Right lobe of liver (tissue), 6 donors: ENCODE data around the gene RNF32. TPM values are rescaled to one million over a fixed set of nuclear protein-coding genes. Genes with fewer than 3 reads are reported as not detected.

Experiments
- ATAC-seq, 4 donors: fragments of 200-7000 bp; cut with Tn5 transposase; one replicate each; pipeline ENCODE4 v1.9.1; 2020; ENCODE audit warnings: mild to moderate bottlenecking in 4 of 4, moderate library complexity in 4 of 4
- DNase-seq, 3 donors: peaks; one replicate each; pipeline ENCODE4 v3.0.0-alpha.2; 2020
- H3K27ac ChIP-seq, 3 donors: fragments of 200-600 bp; one replicate each; pipeline ENCODE4 v1.8.0; 2022
- H3K27me3 ChIP-seq, 2 donors: fragments of 200-600 bp; one replicate each; pipeline ENCODE4 v1.8.0; 2022
- H3K36me3 ChIP-seq, 4 donors: fragments of 200-600 bp; sonication (generic) in 1 of 4; one replicate each; pipeline versions ENCODE4 v1.5.1 to v1.8.0; 2017 to 2022; ENCODE audit warnings: control low read depth in 1 of 4
- H3K4me1 ChIP-seq, 4 donors: fragments of 200-600 bp; sonication (generic) in 1 of 4; one replicate each; pipeline versions ENCODE4 v1.5.1 to v1.8.0; 2017 to 2022; ENCODE audit warnings: control low read depth in 1 of 4
- H3K4me3 ChIP-seq, 3 donors: fragments of 200-600 bp; one replicate each; pipeline ENCODE4 v1.8.0; 2022
- H3K9me3 ChIP-seq, 4 donors: fragments of 200-600 bp; sonication (generic) in 1 of 4; one replicate each; pipeline versions ENCODE4 v1.5.1 to v1.8.0; 2017 to 2022; ENCODE audit warnings: control low read depth in 1 of 4
- POLR2A ChIP-seq: fragments of 450-650 bp; IDR thresholded peaks from one replicate; pipeline ENCODE4 v1.6.1; 2017; ENCODE audit warnings: antibody characterized with exemption, mild to moderate bottlenecking
- WGBS: methylation state at CpG from one replicate; pipeline ENCODE4 v1.1.6; 2018; ENCODE audit warnings: low coverage, low lambda C conversion rate; ENCODE audit not compliant: insufficient coverage; ENCODE audit errors: missing lambda C conversion rate; 5-methylcytosine and 5-hydroxymethylcytosine counted together
- intact Hi-C, 2 donors: fragments of 100-400 bp; cut with DNase I; formaldehyde crosslinking; loops; one replicate each; pipeline versions ENCODE4 v1.11.2 to v1.14.1; 2022
- total RNA-seq, 6 experiments: library from RNA; depleted of rRNA in 2 of 6; stranded (reverse); fragments of >200 nt in 2 of 6; fragmentation: NEBNext Ultra II Directional in 3 of 6; extraction: Animal tissue kit (Norgen Biotek cat#: 25700) in 3 of 6; gene quantifications; one replicate each; pipeline versions ENCODE4 v1.1.0 to v1.2.4, GENCODE V29; 2016 to 2023
- TF ChIP-seq, protein P1 (sequence below), 4 donors: fragments of 200-600 bp in 3 of 4; fragments of 450-650 bp in 1 of 4; IDR thresholded peaks; one replicate each; pipeline versions ENCODE4 v1.5.1 to v1.8.0; 2016 to 2022; ENCODE audit warnings: antibody characterized with exemption in 4 of 4, mild to moderate bottlenecking in 2 of 4
- donor health status: DM: no; HTN: yes; CAD: no.
- donor health status: DM: no; HTN: no; CAD: no.
- donor health status: DM: no; HTN: no; CAD: no.
- donor health status: DM: no; HTN: yes; CAD: no.
- donor health status: DM: no; HTN: yes; CAD: no.

The RNF32 gene
- total RNA-seq, 6 experiments from 2014 or later: 0.23 to 0.84 (median 0.66) TPM; not detected in 1

DNA sequence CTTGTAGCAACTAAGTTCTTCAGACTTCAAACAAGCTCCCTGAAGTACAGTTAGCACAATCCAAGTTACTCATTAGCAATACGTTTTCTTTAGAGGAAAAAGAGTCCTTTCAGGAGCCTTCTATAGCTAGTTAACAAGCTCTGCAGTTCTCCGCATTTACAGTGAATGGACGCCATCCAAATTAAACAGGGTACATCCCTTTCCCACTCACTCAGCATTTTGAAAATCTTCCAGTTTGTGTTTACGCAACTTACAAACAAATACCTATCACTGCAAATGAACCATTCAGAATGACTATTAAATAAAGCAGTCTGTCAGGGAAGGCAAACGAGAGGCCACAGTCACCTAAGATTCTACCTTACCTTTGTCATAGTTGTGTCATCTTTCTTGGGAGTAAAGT is 84.5 kb downstream of the RNF32 start:
- Histone ChIP-seq H3K36me3 (no peaks in the 10 kb centered on the region), H3K4me1 (peaks cover 0 to 14% (median 0%) of the 10 kb centered on the region in 4 donors), H3K9me3 (no peaks in the 10 kb centered on the region), H3K27me3 (no peaks in the 10 kb centered on the region), H3K27ac (peak overlapping the region in 2 of 3 donors; percentile 14 to 32), H3K4me3 (no peak overlapping the region)
- 17% methylated on average over 5 of the region's 5 CpGs for WGBS
- TF ChIP-seq, protein P1, sequence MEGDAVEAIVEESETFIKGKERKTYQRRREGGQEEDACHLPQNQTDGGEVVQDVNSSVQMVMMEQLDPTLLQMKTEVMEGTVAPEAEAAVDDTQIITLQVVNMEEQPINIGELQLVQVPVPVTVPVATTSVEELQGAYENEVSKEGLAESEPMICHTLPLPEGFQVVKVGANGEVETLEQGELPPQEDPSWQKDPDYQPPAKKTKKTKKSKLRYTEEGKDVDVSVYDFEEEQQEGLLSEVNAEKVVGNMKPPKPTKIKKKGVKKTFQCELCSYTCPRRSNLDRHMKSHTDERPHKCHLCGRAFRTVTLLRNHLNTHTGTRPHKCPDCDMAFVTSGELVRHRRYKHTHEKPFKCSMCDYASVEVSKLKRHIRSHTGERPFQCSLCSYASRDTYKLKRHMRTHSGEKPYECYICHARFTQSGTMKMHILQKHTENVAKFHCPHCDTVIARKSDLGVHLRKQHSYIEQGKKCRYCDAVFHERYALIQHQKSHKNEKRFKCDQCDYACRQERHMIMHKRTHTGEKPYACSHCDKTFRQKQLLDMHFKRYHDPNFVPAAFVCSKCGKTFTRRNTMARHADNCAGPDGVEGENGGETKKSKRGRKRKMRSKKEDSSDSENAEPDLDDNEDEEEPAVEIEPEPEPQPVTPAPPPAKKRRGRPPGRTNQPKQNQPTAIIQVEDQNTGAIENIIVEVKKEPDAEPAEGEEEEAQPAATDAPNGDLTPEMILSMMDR (IDR thresholded peaks at IDR 0.05): no peak
- TF ChIP-seq POLR2A: no peak
- ATAC-seq: peak; percentile 96 to 98 (median 98)
- intact Hi-C loops: no loop called here
- DNase-seq: peak in 1 of 3 donors; percentile 58

DNA sequence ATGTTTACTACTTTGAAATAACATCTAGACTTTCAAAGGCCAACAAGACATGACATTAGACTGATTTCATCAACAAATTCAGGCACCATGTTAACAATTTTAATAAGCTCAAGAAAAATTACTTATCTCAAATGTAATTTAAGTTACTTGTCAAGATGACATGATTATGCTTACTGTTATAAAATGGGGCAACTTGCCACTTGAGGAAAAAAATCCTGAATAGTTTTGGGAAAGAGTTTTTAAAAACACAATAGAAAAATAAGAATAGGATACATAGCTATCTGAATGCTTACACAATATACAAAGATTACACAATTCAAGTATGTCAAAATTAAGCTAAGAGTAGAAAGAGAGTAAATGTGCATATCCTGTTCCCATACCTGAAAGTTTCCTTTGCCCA is 85.4 kb downstream of the RNF32 start:
- intact Hi-C loops: no loop called here
- H3K27me3 ChIP-seq: no peaks in the 10 kb centered on the region
- ATAC-seq: peak in 1 of 4 donors; percentile 40

More for the DNA sequence above, 85.4 kb downstream of the RNF32 start:
- no peaks in the 10 kb centered on the region for H3K36me3 ChIP-seq
- DNase-seq: no peak
- H3K4me3 ChIP-seq: no peak overlapping the region
- no peak overlapping the region for H3K27ac ChIP-seq
- H3K4me1 ChIP-seq: peaks cover 0 to 18% (median 0%) of the 10 kb centered on the region in 4 donors
- TF ChIP-seq, protein P1 (IDR thresholded peaks at IDR 0.05): no peak
- no peak for TF ChIP-seq POLR2A
- no peaks in the 10 kb centered on the region for H3K9me3 ChIP-seq
